Stomach (tissue), 9 donors: ENCODE data around the gene CHD9. TPM values are rescaled to one million over a fixed set of nuclear protein-coding genes. Genes with fewer than 3 reads are reported as not detected.

Experiments used
- DNase-seq, 2 donors: peaks; one replicate each; pipeline versions ENCODE4 v3.0.0 to v3.0.0-alpha.2; 2013 to 2019
- H3K27ac ChIP-seq, 5 donors: fragments of 200-600 bp in 4 of 5; sonication (generic) in 4 of 5; one replicate each; pipeline ENCODE4 v1.5.1; 2013 to 2019; ENCODE audit warnings: mild to moderate bottlenecking in 1 of 5, moderate library complexity in 1 of 5
- H3K27me3 ChIP-seq, 3 donors: fragments of 200-600 bp; sonication (generic); one replicate each; pipeline ENCODE4 v1.5.1; 2017 to 2019; ENCODE audit warnings: mixed run types in 1 of 3
- H3K36me3 ChIP-seq, 4 donors: fragments of 200-600 bp; sonication (generic); 1 replicate in 3 of 4; 2 replicates in 1 of 4; pipeline ENCODE4 v1.5.1; 2016 to 2019
- H3K4me1 ChIP-seq, 4 donors: fragments of 200-600 bp; sonication (generic); one replicate each; pipeline ENCODE4 v1.5.1; 2016 to 2019
- H3K4me3 ChIP-seq, 4 donors: fragments of 200-600 bp; sonication (generic) in 3 of 4; one replicate each; pipeline ENCODE4 v1.5.1; 2016 to 2019; ENCODE audit warnings: mild to moderate bottlenecking in 1 of 4
- H3K9me3 ChIP-seq, 4 donors: fragments of 200-600 bp; sonication (generic); one replicate each; pipeline ENCODE4 v1.5.1; 2016 to 2019
- EP300 ChIP-seq: sonication (generic); formaldehyde crosslinking; IDR thresholded peaks from one replicate; pipeline ENCODE4 v1.6.1; 2017; ENCODE audit warnings: antibody characterized with exemption
- POLR2A ChIP-seq, 4 donors: fragments of 450-650 bp; IDR thresholded peaks; one replicate each; pipeline ENCODE4 v1.6.1; 2016; ENCODE audit warnings: antibody characterized with exemption in 4 of 4, control low read depth in 2 of 4, mild to moderate bottlenecking in 1 of 4, moderate library complexity in 1 of 4
- POLR2AphosphoS5 ChIP-seq, 3 donors: sonication (generic); formaldehyde crosslinking; IDR thresholded peaks; one replicate each; pipeline ENCODE4 v1.6.1; 2016; ENCODE audit warnings: antibody characterized with exemption in 3 of 3
- WGBS, 5 donors: extraction: QIAGEN DNeasy Blood & Tissue Kit in 3 of 5; methylation state at CpG; one replicate each; pipeline versions ENCODE4 v1.1.5 to v1.1.7; 2013 to 2018; 5-methylcytosine and 5-hydroxymethylcytosine counted together
- intact Hi-C: fragments of 100-400 bp; cut with DNase I; formaldehyde crosslinking; loops from one replicate; pipeline ENCODE4 v1.15.1; 2023; ENCODE audit warnings: low total_unique reads
- polyA plus RNA-seq, 3 donors: library from polyadenylated mRNA; stranded (reverse); fragments of 200-250 nt; gene quantifications; one replicate each; pipeline ENCODE4 v1.2.3, GENCODE V29; 2013
- total RNA-seq, 5 donors: library from RNA; depleted of rRNA; stranded (reverse); fragments of >200 nt; gene quantifications; one replicate each; pipeline versions ENCODE4 v1.1.0 to v1.2.3, GENCODE V29; 2014 to 2016
- TF ChIP-seq, protein P1 (sequence below), 7 experiments: fragments of 450-650 bp in 4 of 7; fragments of 200-600 bp in 3 of 7; sonication (generic) in 3 of 7; IDR thresholded peaks; one replicate each; pipeline ENCODE4 v1.5.1; 2016 to 2019; ENCODE audit warnings: antibody characterized with exemption in 7 of 7, control low read depth in 2 of 7, mild to moderate bottlenecking in 1 of 7
- donor health status: healthy with polysubstance abuse.
- donor health status: Bipolar disorder and iron deficiency.
- donor health status: healthy.

Gene CHD9
- total and polyA plus RNA-seq, 8 donors, result 8.1 to 224 (median 29.4) TPM

DNA sequence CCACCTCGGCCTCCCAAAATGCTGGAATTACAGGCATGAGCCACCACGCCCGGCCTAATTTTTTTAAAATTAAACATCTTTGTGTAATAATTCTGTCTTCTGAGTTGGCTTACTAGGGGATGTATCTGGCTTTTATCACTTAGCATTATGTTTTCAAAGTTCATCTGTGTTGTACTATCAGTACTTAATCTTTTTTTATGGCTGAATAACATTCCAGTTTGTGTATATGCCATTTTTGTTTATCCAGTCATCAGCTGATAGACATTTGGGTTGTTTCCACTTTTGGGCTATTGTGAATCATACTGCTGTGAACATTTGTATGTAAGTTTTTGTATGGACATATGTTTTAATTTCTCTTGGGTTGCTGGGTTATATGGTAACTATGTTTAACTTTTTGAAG is 69.0 kb downstream of the CHD9 start:
- intact Hi-C loops, result no loop called here
- no peaks in the 10 kb centered on the region for H3K9me3 ChIP-seq
- H3K4me3 ChIP-seq, result no peak overlapping the region
- H3K27ac ChIP-seq, result peak overlapping the region in 1 of 5 donors; percentile 12
- peaks cover 0 to 10% (median 5%) of the 10 kb centered on the region in 4 donors for H3K4me1 ChIP-seq
- no peaks in the 10 kb centered on the region for H3K27me3 ChIP-seq
- H3K36me3 ChIP-seq, result no peaks in the 10 kb centered on the region
- WGBS, 5 donors, result 81 to 94% (median 92%) methylated on average over 3 of the region's 3 CpGs
- no peak for DNase-seq
- no peak for TF ChIP-seq EP300
- TF ChIP-seq POLR2AphosphoS5 (IDR thresholded peaks at IDR 0.05), result no peak
- TF ChIP-seq POLR2A (IDR thresholded peaks at IDR 0.05), result no peak

DNA sequence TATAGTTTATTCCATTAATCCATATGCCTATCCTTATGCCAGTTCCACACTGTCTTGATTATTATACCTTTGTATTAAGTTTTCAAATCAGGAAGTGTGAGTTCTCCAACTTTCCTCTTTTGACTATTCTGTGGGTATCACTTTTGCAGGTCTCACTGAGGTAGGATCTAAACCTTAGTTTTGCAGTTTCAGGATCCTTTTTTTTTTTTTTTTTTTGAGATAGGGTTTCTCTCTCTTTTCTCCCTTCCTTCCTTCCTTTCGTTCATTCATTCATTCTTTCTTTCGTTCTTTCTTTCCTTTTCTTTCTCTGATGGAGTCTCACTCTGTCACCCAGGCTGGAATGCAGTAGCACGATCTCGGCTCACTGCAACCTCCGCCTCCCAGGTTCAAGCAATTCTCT is 71.6 kb downstream of the CHD9 start:
- peaks cover 11 to 18% (median 14%) of the 10 kb centered on the region in 4 donors for H3K4me1 ChIP-seq
- WGBS, 5 donors, result 95 to 98% (median 97%) methylated on average over 5 of the region's 5 CpGs
- no peak overlapping the region for H3K27ac ChIP-seq
- no peaks in the 10 kb centered on the region for H3K27me3 ChIP-seq
- H3K4me3 ChIP-seq, result no peak overlapping the region
- no peaks in the 10 kb centered on the region for H3K36me3 ChIP-seq
- H3K9me3 ChIP-seq, result no peaks in the 10 kb centered on the region
- no peak for TF ChIP-seq EP300
- no peak for TF ChIP-seq POLR2A (IDR thresholded peaks at IDR 0.05)
- TF ChIP-seq POLR2AphosphoS5 (IDR thresholded peaks at IDR 0.05), result no peak
- TF ChIP-seq, protein P1, sequence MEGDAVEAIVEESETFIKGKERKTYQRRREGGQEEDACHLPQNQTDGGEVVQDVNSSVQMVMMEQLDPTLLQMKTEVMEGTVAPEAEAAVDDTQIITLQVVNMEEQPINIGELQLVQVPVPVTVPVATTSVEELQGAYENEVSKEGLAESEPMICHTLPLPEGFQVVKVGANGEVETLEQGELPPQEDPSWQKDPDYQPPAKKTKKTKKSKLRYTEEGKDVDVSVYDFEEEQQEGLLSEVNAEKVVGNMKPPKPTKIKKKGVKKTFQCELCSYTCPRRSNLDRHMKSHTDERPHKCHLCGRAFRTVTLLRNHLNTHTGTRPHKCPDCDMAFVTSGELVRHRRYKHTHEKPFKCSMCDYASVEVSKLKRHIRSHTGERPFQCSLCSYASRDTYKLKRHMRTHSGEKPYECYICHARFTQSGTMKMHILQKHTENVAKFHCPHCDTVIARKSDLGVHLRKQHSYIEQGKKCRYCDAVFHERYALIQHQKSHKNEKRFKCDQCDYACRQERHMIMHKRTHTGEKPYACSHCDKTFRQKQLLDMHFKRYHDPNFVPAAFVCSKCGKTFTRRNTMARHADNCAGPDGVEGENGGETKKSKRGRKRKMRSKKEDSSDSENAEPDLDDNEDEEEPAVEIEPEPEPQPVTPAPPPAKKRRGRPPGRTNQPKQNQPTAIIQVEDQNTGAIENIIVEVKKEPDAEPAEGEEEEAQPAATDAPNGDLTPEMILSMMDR (IDR thresholded peaks at IDR 0.05), result no peak
- DNase-seq, result no peak
- intact Hi-C loops, result no loop called here

DNA sequence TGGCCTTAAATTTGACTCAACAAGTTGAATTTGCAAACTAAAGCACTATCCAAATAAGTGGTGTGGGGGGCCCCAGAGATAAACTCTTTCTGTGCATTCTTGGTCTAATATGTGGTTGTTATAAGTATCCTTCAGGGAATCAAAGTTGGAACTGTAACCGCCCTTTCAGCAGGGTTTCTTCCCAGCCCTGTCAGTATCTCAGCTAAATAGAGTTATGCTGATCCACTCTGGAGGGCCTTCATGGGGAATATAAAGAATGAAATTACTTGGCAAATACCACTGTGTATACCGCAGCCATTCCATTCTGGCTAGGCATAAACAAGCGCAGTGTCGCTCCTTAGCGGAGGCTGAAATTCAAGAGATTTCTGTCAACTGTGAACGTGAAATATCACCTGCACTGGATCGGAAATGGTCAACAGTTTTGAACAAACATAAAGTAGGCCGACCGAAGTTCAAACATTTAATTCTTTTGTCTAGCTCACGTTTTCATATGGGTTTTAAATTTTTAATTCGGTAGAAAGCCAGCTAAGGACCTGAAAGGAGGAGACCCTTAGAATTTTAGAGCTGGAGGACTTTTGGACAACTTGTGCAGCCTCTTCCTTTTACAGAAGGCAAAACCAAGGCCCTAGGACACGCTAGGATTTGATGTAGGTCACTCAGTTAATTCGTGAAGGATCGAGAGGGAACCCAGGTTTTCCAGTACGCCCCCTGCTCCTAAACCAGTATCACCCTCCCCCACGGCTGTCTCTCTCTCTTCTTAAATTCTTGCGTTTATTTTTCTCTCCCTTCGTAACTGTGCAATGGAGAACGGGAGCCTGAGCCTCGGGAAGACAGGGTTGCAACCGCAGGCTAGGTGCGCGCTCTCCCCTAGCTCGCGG is 74.7 kb downstream of the CHD9 start:
- DNase-seq, result peak in 1 of 2 donors; percentile 78
- H3K4me1 ChIP-seq, result peaks cover 20 to 37% (median 33%) of the 10 kb centered on the region in 4 donors
- H3K27me3 ChIP-seq, result no peaks in the 10 kb centered on the region
- H3K4me3 ChIP-seq, result peak overlapping the region; percentile 72 to 97 (median 90)
- no peaks in the 10 kb centered on the region for H3K36me3 ChIP-seq
- TF ChIP-seq, protein P1 (IDR thresholded peaks at IDR 0.05), result peak in 1 of 7 experiments; percentile 9
- no peak for TF ChIP-seq POLR2A (IDR thresholded peaks at IDR 0.05)
- no peaks in the 10 kb centered on the region for H3K9me3 ChIP-seq
- 12 to 23% (median 16%) methylated on average over 25 of the region's 25 CpGs for WGBS, 5 donors
- intact Hi-C loops, result no loop called here
- peak overlapping the region; percentile 95 to 99 (median 97) for H3K27ac ChIP-seq

DNA sequence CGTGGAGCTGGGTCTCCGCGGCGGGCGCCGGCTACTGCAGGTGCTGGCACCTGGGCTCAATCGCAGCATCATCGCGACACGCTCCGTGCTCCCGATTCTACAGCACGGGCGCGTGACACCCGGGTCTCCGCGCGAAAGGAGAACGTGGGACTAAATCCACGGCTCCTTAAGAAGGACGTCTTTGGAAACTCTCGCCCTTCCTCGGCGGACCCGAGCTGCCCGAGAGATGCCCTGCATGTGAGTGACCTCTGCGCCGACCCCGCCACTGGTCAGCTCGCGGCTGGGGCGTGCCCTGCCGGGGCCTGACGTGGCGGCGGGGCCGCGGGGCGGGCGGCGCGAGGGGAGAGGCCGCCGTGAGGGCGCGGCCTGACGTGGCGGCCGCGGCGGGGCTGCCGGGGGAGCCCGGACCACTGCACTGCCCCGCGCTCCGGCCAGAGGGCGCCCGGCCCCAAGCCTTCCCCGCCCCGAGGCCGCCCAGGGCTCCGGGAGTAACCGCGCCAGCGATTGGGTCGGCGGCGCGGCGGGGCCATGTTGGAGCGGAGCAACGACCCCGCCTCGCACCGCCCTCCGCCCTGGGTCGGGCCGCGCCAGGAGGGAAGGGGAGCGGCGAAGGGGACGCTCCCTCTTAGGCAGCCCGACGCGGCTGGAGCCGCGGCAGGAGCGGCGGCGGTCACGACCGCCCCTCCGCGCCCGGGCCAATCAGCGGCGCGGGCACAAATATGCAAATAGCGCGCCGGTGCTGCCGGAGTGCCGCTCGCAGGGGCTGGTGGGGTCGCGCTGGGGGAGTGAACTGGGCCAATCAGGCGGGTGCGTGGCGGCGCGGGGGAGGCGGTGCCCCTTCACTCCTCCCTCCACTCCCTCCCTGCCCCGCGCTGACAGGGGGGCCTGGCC is 75.6 kb downstream of the CHD9 start:
- no peaks in the 10 kb centered on the region for H3K36me3 ChIP-seq
- TF ChIP-seq, protein P1 (IDR thresholded peaks at IDR 0.05), result peak in 4 of 7 experiments; percentile 46 to 92 (median 50)
- TF ChIP-seq POLR2AphosphoS5 (IDR thresholded peaks at IDR 0.05), result peak; percentile 27 to 73 (median 54)
- no peak for TF ChIP-seq POLR2A (IDR thresholded peaks at IDR 0.05)
- intact Hi-C loops, result no loop called here

More for the DNA sequence above, 75.6 kb downstream of the CHD9 start:
- H3K4me3 ChIP-seq, result peak overlapping the region; percentile 72 to 97 (median 90)
- no peaks in the 10 kb centered on the region for H3K9me3 ChIP-seq
- peak overlapping the region; percentile 95 to 99 (median 97) for H3K27ac ChIP-seq
- peak; percentile 97 to 99 for DNase-seq
- H3K27me3 ChIP-seq, result no peaks in the 10 kb centered on the region
- 0 to 1% (median 0%) methylated on average over 39 to 115 of the region's 115 CpGs for WGBS, 5 donors
- peaks cover 20 to 45% (median 37%) of the 10 kb centered on the region in 4 donors for H3K4me1 ChIP-seq
